Heart left ventricle (tissue), 13 donors: ENCODE results near the gene MLH3.

Experiments
- POLR2A ChIP-seq, 2 donors: fragments of 450-650 bp; IDR thresholded peaks; one replicate each; pipeline ENCODE4 v1.6.1; 2017; ENCODE audit warnings: antibody characterized with exemption in 2 of 2, mild to moderate bottlenecking in 2 of 2, moderate library complexity in 2 of 2
- TF ChIP-seq, protein P1 (sequence below), 12 donors: fragments of 200-600 bp; sonication (generic) in 4 of 12; IDR thresholded peaks; one replicate each; pipeline versions ENCODE4 v1.5.0 to v1.8.0; 2018 to 2022; ENCODE audit warnings: antibody characterized with exemption in 12 of 12, mild to moderate bottlenecking in 5 of 12
- donor health status: ischemic (EF 13 %, LVEDD 7.1; RV severe dilation, severe dysfunction).
- donor health status: DM: no; HTN: yes; CAD: no.
- donor health status: DM: no; HTN: no; CAD: no.
- donor health status: ischemic (EF 25% LVEDD 6.9; RV normal size, moderate dysfunction).
- donor health status: ischemic (EF 25% LVEDD 5.7; RV mildly dilated, moderate dysfunction).
- donor health status: ischemic (EF 35%, LVEDD 5.7; RV mildly dilated, moderate dysfunction).
- donor health status: nonischemic (EF 11% LVEDD 7.7; RV severe dilation, severe dysfunction).
- donor health status: DM: yes; HTN: yes; CAD: no.
- donor health status: PGD.
- donor health status: ischemic (EF 29% LVEDD 5.4; RV normal size, mild dysfunction).
- donor health status: nonischemic (EF 23%, LVEDD 6.1; RV moderate dilation, normal function).

DNA sequence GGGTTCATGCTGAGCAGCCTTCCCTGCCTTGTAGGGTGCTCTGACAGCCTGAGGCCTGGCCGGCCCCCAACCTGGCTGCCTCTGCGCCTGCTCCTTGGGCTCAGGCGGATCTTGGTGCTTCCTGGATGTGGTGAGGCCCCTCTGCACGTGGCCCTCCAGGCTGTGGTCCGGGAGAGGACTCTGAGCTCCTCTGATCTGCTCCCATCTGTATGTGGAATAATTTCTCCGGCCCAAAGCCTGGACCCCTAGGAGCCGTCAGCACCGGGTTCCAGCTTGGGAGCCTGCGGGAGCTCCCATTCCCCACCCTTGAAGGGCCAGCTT lies 69.8 kb downstream of the MLH3 start:
- TF ChIP-seq, protein P1, sequence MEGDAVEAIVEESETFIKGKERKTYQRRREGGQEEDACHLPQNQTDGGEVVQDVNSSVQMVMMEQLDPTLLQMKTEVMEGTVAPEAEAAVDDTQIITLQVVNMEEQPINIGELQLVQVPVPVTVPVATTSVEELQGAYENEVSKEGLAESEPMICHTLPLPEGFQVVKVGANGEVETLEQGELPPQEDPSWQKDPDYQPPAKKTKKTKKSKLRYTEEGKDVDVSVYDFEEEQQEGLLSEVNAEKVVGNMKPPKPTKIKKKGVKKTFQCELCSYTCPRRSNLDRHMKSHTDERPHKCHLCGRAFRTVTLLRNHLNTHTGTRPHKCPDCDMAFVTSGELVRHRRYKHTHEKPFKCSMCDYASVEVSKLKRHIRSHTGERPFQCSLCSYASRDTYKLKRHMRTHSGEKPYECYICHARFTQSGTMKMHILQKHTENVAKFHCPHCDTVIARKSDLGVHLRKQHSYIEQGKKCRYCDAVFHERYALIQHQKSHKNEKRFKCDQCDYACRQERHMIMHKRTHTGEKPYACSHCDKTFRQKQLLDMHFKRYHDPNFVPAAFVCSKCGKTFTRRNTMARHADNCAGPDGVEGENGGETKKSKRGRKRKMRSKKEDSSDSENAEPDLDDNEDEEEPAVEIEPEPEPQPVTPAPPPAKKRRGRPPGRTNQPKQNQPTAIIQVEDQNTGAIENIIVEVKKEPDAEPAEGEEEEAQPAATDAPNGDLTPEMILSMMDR (IDR thresholded peaks at IDR 0.05), result no peak
- TF ChIP-seq POLR2A (IDR thresholded peaks at IDR 0.05), result no peak
